HL-60 (cell line): ENCODE data around the gene DAND5.

ENCODE experiments used
- DNase-seq, 2 experiments: peaks; one replicate each; pipeline ENCODE4 v3.0.0-alpha.2; 2010 to 2020; ENCODE audit warnings: low read depth in 1 of 2, low spot score in 1 of 2
- H3K27ac ChIP-seq: fragments of 250-450 bp; sonication (Bioruptor Pico); replicated peaks from 2 replicates; pipeline ENCODE4 v1.5.1; 2020; ENCODE audit warnings: mild to moderate bottlenecking, moderate library complexity
- H3K27me3 ChIP-seq: fragments of 250-450 bp; sonication (Bioruptor Pico); 2 replicates; pipeline ENCODE4 v1.5.1; 2021; ENCODE audit warnings: mild to moderate bottlenecking, moderate library complexity; ENCODE audit not compliant: insufficient read depth, poor library complexity, severe bottlenecking
- H3K4me3 ChIP-seq: replicated peaks from 2 replicates; pipeline ENCODE4 v1.5.1; 2011; ENCODE audit warnings: mild to moderate bottlenecking, control low read depth, low read length; ENCODE audit not compliant: insufficient read depth
- CTCF ChIP-seq: IDR thresholded peaks from one replicate; pipeline ENCODE4 v1.5.1; 2011; ENCODE audit warnings: low read length, control low read depth, inconsistent platforms; ENCODE audit not compliant: insufficient read depth
- GABPA ChIP-seq: IDR thresholded peaks from 2 replicates; pipeline ENCODE4 v1.6.1; 2012; ENCODE audit warnings: low read depth
- POLR2AphosphoS5 ChIP-seq: IDR thresholded peaks from 2 replicates; pipeline ENCODE4 v1.6.1; 2012; ENCODE audit warnings: low read depth
- REST ChIP-seq: IDR thresholded peaks from 2 replicates; pipeline ENCODE4 v1.6.1; 2012; ENCODE audit warnings: low read depth; ENCODE audit not compliant: insufficient replicate concordance
- SPI1 ChIP-seq: IDR thresholded peaks from 2 replicates; pipeline ENCODE4 v1.6.1; 2012; ENCODE audit warnings: low read depth, mild to moderate bottlenecking, borderline replicate concordance

Gene DAND5

GRCh38 chr19:13004273-13004672 lies 34.9 kb downstream of the DAND5 start:
- Histone ChIP-seq H3K27ac (no peak overlapping the region), H3K4me3 (no peak overlapping the region), H3K27me3 (no peaks in the 10 kb centered on the region)
- no peak for TF ChIP-seq SPI1
- TF ChIP-seq POLR2AphosphoS5: no peak
- TF ChIP-seq GABPA: no peak
- TF ChIP-seq REST: no peak
- TF ChIP-seq CTCF: no peak
- DNase-seq: no peak

GRCh38 chr19:13005253-13005652 lies 35.9 kb downstream of the DAND5 start:
- H3K27ac ChIP-seq: no peak overlapping the region
- no peaks in the 10 kb centered on the region for H3K27me3 ChIP-seq
- TF ChIP-seq SPI1: no peak
- no peak for TF ChIP-seq REST
- no peak overlapping the region for H3K4me3 ChIP-seq
- no peak for DNase-seq

GRCh38 chr19:13005861-13006370 lies 36.5 kb downstream of the DAND5 start:
- Histone ChIP-seq H3K4me3 (no peak overlapping the region), H3K27ac (no peak overlapping the region), H3K27me3 (peaks cover under 1% of the 10 kb centered on the region)
- no peak for TF ChIP-seq CTCF
- no peak for TF ChIP-seq POLR2AphosphoS5
- no peak for DNase-seq

GRCh38 chr19:13006431-13007281 lies 37.3 kb downstream of the DAND5 start:
- no peak for TF ChIP-seq REST
- TF ChIP-seq CTCF: no peak
- TF ChIP-seq POLR2AphosphoS5: no peak
- TF ChIP-seq SPI1: no peak
- TF ChIP-seq GABPA: no peak
- Histone ChIP-seq H3K27me3 (peaks cover 8% of the 10 kb centered on the region), H3K4me3 (no peak overlapping the region), H3K27ac (no peak overlapping the region)
- no peak for DNase-seq
